Endothelial cell of umbilical vein (primary cell): ENCODE data around the gene KLK5. TPM values are rescaled to one million over a fixed set of nuclear protein-coding genes. Genes with fewer than 3 reads are reported as not detected.
A peak's percentile ranks its signal among the peaks of the same experiment; 100 is the strongest.

Experiments
- BruUV-seq: library from RNA; stranded (reverse); fragments of 400-500 nt; replicated peaks from 2 replicates; lab custom pipeline; 2021; lab: Mats Ljungman, UMichigan
- CTCF ChIA-PET: fragments of 300-600, 350-600 bp; sonication (Branson Sonifier 250); formaldehyde crosslinking; loops from one replicate; lab custom pipeline; 2021; ENCODE audit warnings: antibody characterized with exemption, inconsistent platforms; lab: Charles Lee
- POLR2A ChIA-PET: fragments of 300-600, 350-600 bp; sonication (Branson Sonifier 250); formaldehyde crosslinking; loops from one replicate; lab custom pipeline; 2021; ENCODE audit warnings: antibody characterized with exemption, inconsistent platforms; lab: Charles Lee
- DNase-seq: peaks from one replicate; pipeline ENCODE4 v3.0.0-alpha.2; 2011; ENCODE audit warnings: low read depth, low spot score
- FAIRE-seq: peaks from 2 replicates; lab custom pipeline; 2011; peaks lifted over from hg19 to GRCh38; lab: Jason Lieb, UNC
- H2AFZ ChIP-seq: 2 replicates; pipeline ENCODE4 v1.6.0; 2012; ENCODE audit warnings: low read depth, low read length, control low read depth, inconsistent platforms
- H3K27ac ChIP-seq: 2 replicates; pipeline ENCODE4 v1.5.1; 2011; ENCODE audit warnings: low read depth, mild to moderate bottlenecking, control low read depth, low read length, moderate library complexity; ENCODE audit not compliant: insufficient read depth
- H3K27me3 ChIP-seq, 2 experiments: 2 replicates each; pipeline versions ENCODE4 v1.6.0 to v1.6.1; 2011; ENCODE audit warnings: low read length in 2 of 2, mixed read lengths in 1 of 2; ENCODE audit not compliant: control insufficient read depth in 2 of 2, insufficient read depth in 2 of 2
- H3K36me3 ChIP-seq, 2 experiments: 2 replicates in 1 of 2; 3 replicates in 1 of 2; pipeline ENCODE4 v1.5.1; 2011; ENCODE audit warnings: low read length in 2 of 2, mild to moderate bottlenecking in 1 of 2, moderate library complexity in 1 of 2; ENCODE audit not compliant: control insufficient read depth in 2 of 2, insufficient read depth in 2 of 2; ENCODE audit errors: extremely low read depth in 1 of 2
- H3K4me1 ChIP-seq: 3 replicates; pipeline ENCODE4 v1.5.1; 2011; ENCODE audit warnings: mild to moderate bottlenecking, low read length; ENCODE audit not compliant: control insufficient read depth, insufficient read depth; ENCODE audit errors: extremely low read depth
- H3K4me2 ChIP-seq: 2 replicates; pipeline ENCODE4 v1.6.1; 2011; ENCODE audit warnings: low read length, control low read depth, mixed read lengths; ENCODE audit not compliant: insufficient read depth
- H3K4me3 ChIP-seq, 3 experiments: fragments of 200-600 bp in 1 of 3; sonication (generic), shearing (Covaris generic) in 1 of 3; replicated peaks in 1 of 3; 2 replicates each; pipeline ENCODE4 v1.5.1; 2011 to 2016; ENCODE audit warnings: control low read depth in 3 of 3, low read length in 3 of 3, mild to moderate bottlenecking in 2 of 3, inconsistent platforms in 1 of 3, low read depth in 1 of 3, moderate library complexity in 1 of 3; ENCODE audit not compliant: insufficient read depth in 1 of 3
- H3K79me2 ChIP-seq: 2 replicates; pipeline ENCODE4 v1.6.0; 2012; ENCODE audit warnings: low read length, inconsistent platforms; ENCODE audit not compliant: control insufficient read depth, insufficient read depth
- H3K9ac ChIP-seq: replicated peaks from 2 replicates; pipeline ENCODE3; 2011; ENCODE audit warnings: low read length, control low read depth; ENCODE audit not compliant: insufficient read depth; ENCODE audit errors: extremely low read depth
- H3K9me1 ChIP-seq: replicated peaks from 3 replicates; pipeline ENCODE4 v1.6.0; 2011; ENCODE audit warnings: mild to moderate bottlenecking, low read length; ENCODE audit not compliant: control insufficient read depth, insufficient read depth; ENCODE audit errors: extremely low read depth
- H3K9me3 ChIP-seq: replicated peaks from 2 replicates; pipeline ENCODE4 v1.5.1; 2012; ENCODE audit warnings: low read length, inconsistent platforms; ENCODE audit not compliant: control insufficient read depth, insufficient read depth
- H4K20me1 ChIP-seq: replicated peaks from 2 replicates; pipeline ENCODE3; 2011; ENCODE audit warnings: mild to moderate bottlenecking, low read length; ENCODE audit not compliant: control insufficient read depth, insufficient read depth; ENCODE audit errors: extremely low read depth
- CTCF ChIP-seq, 2 donors: IDR thresholded peaks; 1 replicate in 1 of 2; 2 replicates in 1 of 2; pipeline ENCODE4 v1.5.1; 2011; ENCODE audit warnings: low read length in 2 of 2, mild to moderate bottlenecking in 2 of 2, moderate library complexity in 2 of 2, control low read depth in 1 of 2, inconsistent platforms in 1 of 2, low read depth in 1 of 2; ENCODE audit not compliant: insufficient read depth in 1 of 2; ENCODE audit errors: extremely low read depth in 1 of 2
- EZH2 ChIP-seq: IDR thresholded peaks from 2 replicates; pipeline ENCODE4 v1.6.1; 2012; ENCODE audit warnings: borderline replicate concordance, low read depth, mild to moderate bottlenecking, moderate library complexity, low read length, inconsistent platforms; ENCODE audit not compliant: severe bottlenecking
- FOS ChIP-seq: IDR thresholded peaks from 2 replicates; pipeline ENCODE4 v1.6.1; 2011; ENCODE audit warnings: mild to moderate bottlenecking, low read length, moderate library complexity, borderline replicate concordance; ENCODE audit not compliant: insufficient read depth
- GATA2 ChIP-seq: IDR thresholded peaks from 2 replicates; pipeline ENCODE4 v1.7.0; 2011; ENCODE audit warnings: low read depth, mild to moderate bottlenecking, moderate library complexity, mixed read lengths, low read length; ENCODE audit not compliant: insufficient read length, insufficient read depth
- JUN ChIP-seq: IDR thresholded peaks from 2 replicates; pipeline ENCODE4 v1.6.1; 2011; ENCODE audit warnings: borderline replicate concordance, low read depth; ENCODE audit not compliant: insufficient read length, insufficient read depth
- MYC ChIP-seq: IDR thresholded peaks from one replicate; pipeline ENCODE4 v1.6.1; 2011; ENCODE audit warnings: mild to moderate bottlenecking, low read depth, low read length
- POLR2AphosphoS5 ChIP-seq: IDR thresholded peaks from 2 replicates; pipeline ENCODE4 v1.6.1; 2012; ENCODE audit warnings: low read depth, mild to moderate bottlenecking, control low read depth, low read length, moderate library complexity; ENCODE audit not compliant: insufficient read depth
- dilution Hi-C: fragments of 300-500 bp; cut with MboI; formaldehyde crosslinking; loops from one replicate; pipeline ENCODE4 v1.15.0; 2019; ENCODE audit warnings: low sequenced_read_pairs; ENCODE audit not compliant: extremely low pct_ligation_motif_present
- intact Hi-C: fragments of 100-400 bp; cut with micrococcal nuclease; formaldehyde crosslinking; loops from one replicate; pipeline ENCODE4 v1.10.0; 2022
- polyA plus RNA-seq, 4 experiments: library from polyadenylated mRNA; depleted of rRNA in 3 of 4; stranded (reverse) in 3 of 4; unstranded in 1 of 4; fragments of >200 nt; gene quantifications; 2 replicates each; pipeline versions ENCODE4 v1.2.1 to v1.2.3, GENCODE V29; 2011 to 2012; ENCODE audit warnings: missing spikeins in 1 of 4
- total RNA-seq: library from RNA; stranded (reverse); gene quantifications from 2 replicates; pipeline ENCODE4 v1.2.3, GENCODE V29; 2021

KLK5 gene
- total and polyA plus RNA-seq, 2 donors (not counting 3 experiments of a cell fraction or from before 2014, with no cell fraction given), result not detected

- intact Hi-C loops, result no loop called here
- Histone ChIP-seq H3K36me3 (no peaks in the 10 kb centered on the region), H3K27ac (no peak overlapping the region), H3K9me3 (no peaks in the 10 kb centered on the region), H3K4me2 (no peak overlapping the region), H3K27me3 (peaks cover 0 to 2% of the 10 kb centered on the region in 2 experiments), H3K9ac (no peak overlapping the region), H3K9me1 (no peaks in the 10 kb centered on the region), H3K4me3 (no peak overlapping the region), H3K79me2 (no peaks in the 10 kb centered on the region), H4K20me1 (no peaks in the 10 kb centered on the region), H3K4me1 (no peaks in the 10 kb centered on the region), H2AFZ (peak overlapping the region; percentile 21)
- ChIA-PET POLR2A (no interaction called here), CTCF (interaction anchor here (0.6 to 3.3 kb wide), 3 partner anchors 12 to 809 kb away, joined by 4 to 20 read pairs (median 7); no protein-coding TSS in a partner anchor)
- TF ChIP-seq EZH2 (no peak), MYC (no peak), GATA2 (no peak), JUN (no peak), FOS (no peak), CTCF (IDR thresholded peaks at IDR 0.05; ENCODE audit: extremely low read depth in 1 of 2, insufficient read depth in 1 of 2, low read depth in 1 of 2, low read length in 2 of 2) (no peak), POLR2AphosphoS5 (no peak)
- FAIRE-seq (no peak), DNase-seq (no peak)
- dilution Hi-C loops, result no loop called here
- no TSS peak for BruUV-seq
Measured at GRCh38 chr19:50933640-50934039, 19.2 kb downstream of the KLK5 start.
